ENCODE data around the gene GALNT13.

GALNT13 gene

GRCh38 chr2:154238252-154238651 is 366.5 kb downstream of the GALNT13 start:
- Mint-ChIP-seq H3K27me3 (ENCODE audit: low read depth) (no peaks in the 10 kb centered on the region), H3K9me3 (no peaks in the 10 kb centered on the region), H3K4me1 (ENCODE audit: low read depth) (no peaks in the 10 kb centered on the region), H3K36me3 (ENCODE audit: low read depth) (no peaks in the 10 kb centered on the region), H3K4me3 (no peak overlapping the region), H3K27ac (no peak overlapping the region)
- DNase-seq (ENCODE audit: low spot score) = no peak

GRCh38 chr2:154240316-154240715 is 368.6 kb downstream of the GALNT13 start:
- Mint-ChIP-seq H3K27ac (no peak overlapping the region), H3K36me3 (ENCODE audit: low read depth) (no peaks in the 10 kb centered on the region), H3K27me3 (ENCODE audit: low read depth) (no peaks in the 10 kb centered on the region), H3K9me3 (no peaks in the 10 kb centered on the region), H3K4me1 (ENCODE audit: low read depth) (no peaks in the 10 kb centered on the region), H3K4me3 (no peak overlapping the region)
- no peak for DNase-seq (ENCODE audit: low spot score)

GRCh38 chr2:154240921-154241379 is 369.2 kb downstream of the GALNT13 start:
- no peaks in the 10 kb centered on the region for H3K9me3 Mint-ChIP-seq
- H3K4me1 Mint-ChIP-seq (ENCODE audit: low read depth) = no peaks in the 10 kb centered on the region
- no peak for DNase-seq (ENCODE audit: low spot score)
- no peaks in the 10 kb centered on the region for H3K27me3 Mint-ChIP-seq (ENCODE audit: low read depth)
- H3K27ac Mint-ChIP-seq = no peak overlapping the region
- H3K36me3 Mint-ChIP-seq (ENCODE audit: low read depth) = no peaks in the 10 kb centered on the region
- no peak overlapping the region for H3K4me3 Mint-ChIP-seq

GRCh38 chr2:154242687-154243086 is 371.0 kb downstream of the GALNT13 start:
- no peak overlapping the region for H3K27ac Mint-ChIP-seq
- no peaks in the 10 kb centered on the region for H3K27me3 Mint-ChIP-seq (ENCODE audit: low read depth)
- no peak for DNase-seq (ENCODE audit: low spot score)
- no peaks in the 10 kb centered on the region for H3K4me1 Mint-ChIP-seq (ENCODE audit: low read depth)
- H3K9me3 Mint-ChIP-seq = no peaks in the 10 kb centered on the region
- no peak overlapping the region for H3K4me3 Mint-ChIP-seq
- no peaks in the 10 kb centered on the region for H3K36me3 Mint-ChIP-seq (ENCODE audit: low read depth)

GRCh38 chr2:154243685-154244084 is 372.0 kb downstream of the GALNT13 start:
- Mint-ChIP-seq H3K27me3 (ENCODE audit: low read depth) (no peaks in the 10 kb centered on the region), H3K9me3 (no peaks in the 10 kb centered on the region), H3K4me1 (ENCODE audit: low read depth) (no peaks in the 10 kb centered on the region), H3K27ac (no peak overlapping the region), H3K36me3 (ENCODE audit: low read depth) (no peaks in the 10 kb centered on the region), H3K4me3 (no peak overlapping the region)
- DNase-seq (ENCODE audit: low spot score) = no peak

GRCh38 chr2:154244932-154245331 is 373.2 kb downstream of the GALNT13 start:
- DNase-seq (ENCODE audit: low spot score) = no peak
- Mint-ChIP-seq H3K4me3 (no peak overlapping the region), H3K36me3 (ENCODE audit: low read depth) (no peaks in the 10 kb centered on the region), H3K9me3 (no peaks in the 10 kb centered on the region), H3K27ac (no peak overlapping the region), H3K4me1 (ENCODE audit: low read depth) (no peaks in the 10 kb centered on the region), H3K27me3 (ENCODE audit: low read depth) (no peaks in the 10 kb centered on the region)

GRCh38 chr2:154247503-154247902 is 375.8 kb downstream of the GALNT13 start:
- H3K27ac Mint-ChIP-seq = no peak overlapping the region

GRCh38 chr2:154256136-154256535 is 384.4 kb downstream of the GALNT13 start:
- no peak for DNase-seq (ENCODE audit: low spot score)
- H3K27ac Mint-ChIP-seq = no peak overlapping the region
- peaks cover 12% of the 10 kb centered on the region for H3K9me3 Mint-ChIP-seq
- H3K27me3 Mint-ChIP-seq (ENCODE audit: low read depth) = no peaks in the 10 kb centered on the region
- no peaks in the 10 kb centered on the region for H3K36me3 Mint-ChIP-seq (ENCODE audit: low read depth)
- H3K4me1 Mint-ChIP-seq (ENCODE audit: low read depth) = no peaks in the 10 kb centered on the region
- no peak overlapping the region for H3K4me3 Mint-ChIP-seq

More at GRCh38 chr2:154247503-154247902, 375.8 kb downstream of the GALNT13 start:
- DNase-seq (ENCODE audit: low spot score) = no peak
- no peaks in the 10 kb centered on the region for H3K36me3 Mint-ChIP-seq (ENCODE audit: low read depth)
- no peaks in the 10 kb centered on the region for H3K4me1 Mint-ChIP-seq (ENCODE audit: low read depth)
- H3K4me3 Mint-ChIP-seq = no peak overlapping the region
- H3K27me3 Mint-ChIP-seq (ENCODE audit: low read depth) = no peaks in the 10 kb centered on the region
- no peaks in the 10 kb centered on the region for H3K9me3 Mint-ChIP-seq

GRCh38 chr2:154259030-154259429 is 387.3 kb downstream of the GALNT13 start:
- Mint-ChIP-seq H3K9me3 (peaks cover 8% of the 10 kb centered on the region), H3K27ac (no peak overlapping the region), H3K4me1 (ENCODE audit: low read depth) (no peaks in the 10 kb centered on the region), H3K4me3 (no peak overlapping the region), H3K36me3 (ENCODE audit: low read depth) (no peaks in the 10 kb centered on the region), H3K27me3 (ENCODE audit: low read depth) (no peaks in the 10 kb centered on the region)
- DNase-seq (ENCODE audit: low spot score) = no peak

GRCh38 chr2:154261473-154262027 is 389.8 kb downstream of the GALNT13 start:
- H3K9me3 Mint-ChIP-seq = peaks cover 3% of the 10 kb centered on the region
- no peak overlapping the region for H3K27ac Mint-ChIP-seq
- no peaks in the 10 kb centered on the region for H3K4me1 Mint-ChIP-seq (ENCODE audit: low read depth)
- H3K36me3 Mint-ChIP-seq (ENCODE audit: low read depth) = no peaks in the 10 kb centered on the region
- no peaks in the 10 kb centered on the region for H3K27me3 Mint-ChIP-seq (ENCODE audit: low read depth)
- no peak overlapping the region for H3K4me3 Mint-ChIP-seq
- no peak for DNase-seq (ENCODE audit: low spot score)

- Mint-ChIP-seq H3K27me3 (ENCODE audit: low read depth) (no peaks in the 10 kb centered on the region), H3K4me3 (no peak overlapping the region), H3K4me1 (ENCODE audit: low read depth) (no peaks in the 10 kb centered on the region), H3K36me3 (ENCODE audit: low read depth) (no peaks in the 10 kb centered on the region), H3K9me3 (peaks cover 3% of the 10 kb centered on the region), H3K27ac (no peak overlapping the region)
- DNase-seq (ENCODE audit: low spot score) = no peak
Observed at GRCh38 chr2:154263206-154263605, 391.5 kb downstream of the GALNT13 start.

- Mint-ChIP-seq H3K36me3 (ENCODE audit: low read depth) (no peaks in the 10 kb centered on the region), H3K27ac (no peak overlapping the region), H3K4me3 (no peak overlapping the region), H3K4me1 (ENCODE audit: low read depth) (no peaks in the 10 kb centered on the region), H3K9me3 (peaks cover 3% of the 10 kb centered on the region), H3K27me3 (ENCODE audit: low read depth) (no peaks in the 10 kb centered on the region)
- no peak for DNase-seq (ENCODE audit: low spot score)
Observed at GRCh38 chr2:154264024-154264423, 392.3 kb downstream of the GALNT13 start.

GRCh38 chr2:154267983-154268382 is 396.3 kb downstream of the GALNT13 start:
- Mint-ChIP-seq H3K36me3 (ENCODE audit: low read depth) (no peaks in the 10 kb centered on the region), H3K27ac (no peak overlapping the region), H3K27me3 (ENCODE audit: low read depth) (no peaks in the 10 kb centered on the region), H3K4me3 (no peak overlapping the region), H3K4me1 (ENCODE audit: low read depth) (no peaks in the 10 kb centered on the region), H3K9me3 (no peaks in the 10 kb centered on the region)
- no peak for DNase-seq (ENCODE audit: low spot score)

GRCh38 chr2:154280543-154280942 is 408.8 kb downstream of the GALNT13 start:
- Mint-ChIP-seq H3K36me3 (ENCODE audit: low read depth) (no peaks in the 10 kb centered on the region), H3K27ac (no peak overlapping the region), H3K27me3 (ENCODE audit: low read depth) (no peaks in the 10 kb centered on the region), H3K4me3 (no peak overlapping the region), H3K9me3 (peaks cover 4% of the 10 kb centered on the region), H3K4me1 (ENCODE audit: low read depth) (no peaks in the 10 kb centered on the region)
- no peak for DNase-seq (ENCODE audit: low spot score)

GRCh38 chr2:154289870-154290269 is 418.1 kb downstream of the GALNT13 start:
- Mint-ChIP-seq H3K27ac (no peak overlapping the region), H3K27me3 (ENCODE audit: low read depth) (no peaks in the 10 kb centered on the region), H3K36me3 (ENCODE audit: low read depth) (no peaks in the 10 kb centered on the region)

More at GRCh38 chr2:154289870-154290269, 418.1 kb downstream of the GALNT13 start:
- H3K4me3 Mint-ChIP-seq = no peak overlapping the region
- no peaks in the 10 kb centered on the region for H3K4me1 Mint-ChIP-seq (ENCODE audit: low read depth)
- peaks cover 30% of the 10 kb centered on the region for H3K9me3 Mint-ChIP-seq
- no peak for DNase-seq (ENCODE audit: low spot score)
